Activated naive CD4-positive, alpha-beta T cell treated with anti-CD3 and anti-CD28 coated beads for 36 hours (primary cell): ENCODE measurements around the gene MCU. TPM values are rescaled to one million over a fixed set of nuclear protein-coding genes. Genes with fewer than 3 reads are reported as not detected.
"Not testable (repeated sequence)": the region's sequence is repeated elsewhere in the genome, so short reads cannot be mapped to it uniquely, and the experiment has no call there.

Experiments
- CTCF ChIA-PET: fragments of 350-600 bp; sonication (Branson Sonifier 250); formaldehyde crosslinking; loops from one replicate; lab custom pipeline; 2021; ENCODE audit warnings: antibody characterized with exemption; lab: Charles Lee
- DNase-seq: peaks from one replicate; pipeline ENCODE4 v3.0.0-alpha.2; 2020
- H3K27ac Mint-ChIP-seq: one replicate; pipeline ENCODE4 v1.8.0; 2021; ENCODE audit warnings: mild to moderate bottlenecking, mixed read lengths
- H3K27me3 Mint-ChIP-seq: one replicate; pipeline ENCODE4 v1.8.0; 2021; ENCODE audit warnings: low read depth, mixed read lengths
- H3K36me3 Mint-ChIP-seq: one replicate; pipeline ENCODE4 v1.8.0; 2021; ENCODE audit warnings: low read depth, mixed read lengths
- H3K4me1 Mint-ChIP-seq: one replicate; pipeline ENCODE4 v1.8.0; 2021; ENCODE audit warnings: low read depth, mixed read lengths
- H3K4me3 Mint-ChIP-seq: one replicate; pipeline ENCODE4 v1.8.0; 2021; ENCODE audit warnings: mild to moderate bottlenecking, moderate library complexity, mixed read lengths
- H3K9me3 Mint-ChIP-seq: one replicate; pipeline ENCODE4 v1.8.0; 2021; ENCODE audit warnings: mixed read lengths
- intact Hi-C: fragments of 100-400 bp; cut with micrococcal nuclease; formaldehyde crosslinking; loops from one replicate; pipeline ENCODE4 v1.15.1; 2023
- total RNA-seq, 2 experiments: library from RNA; stranded (reverse); gene quantifications; one replicate each; pipeline ENCODE4 v1.2.3, GENCODE V29; 2021

The MCU gene
- total RNA-seq, 2 experiments from 2014 or later, result 23.6 to 25.6 TPM

DNA sequence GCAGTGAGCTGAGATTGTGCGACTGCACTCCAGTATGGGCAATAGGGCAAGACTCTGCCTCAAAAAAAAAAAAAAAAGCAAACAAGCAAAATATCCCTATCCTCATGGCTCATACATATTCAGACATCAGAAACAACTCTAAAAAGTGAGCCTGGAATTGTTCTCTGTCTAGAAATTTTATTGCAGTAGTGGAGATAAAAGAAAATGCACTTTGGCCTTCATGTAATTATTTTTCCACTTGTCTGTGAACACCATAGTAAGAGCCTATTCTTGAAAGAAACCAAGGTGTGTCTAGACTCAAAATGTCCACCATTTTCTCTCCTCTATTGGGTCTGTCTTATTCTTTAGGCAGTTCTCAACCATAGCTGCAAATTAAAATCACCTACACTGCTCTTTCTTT is 30.5 kb upstream of the MCU start:
- Mint-ChIP-seq H3K4me3 (no peak overlapping the region), H3K9me3 (no peaks in the 10 kb centered on the region), H3K4me1 (no peaks in the 10 kb centered on the region), H3K36me3 (no peaks in the 10 kb centered on the region), H3K27me3 (no peaks in the 10 kb centered on the region), H3K27ac (no peak overlapping the region)
- DNase-seq, result no peak
- CTCF ChIA-PET, result no interaction called here
- intact Hi-C loops, result no loop called here

DNA sequence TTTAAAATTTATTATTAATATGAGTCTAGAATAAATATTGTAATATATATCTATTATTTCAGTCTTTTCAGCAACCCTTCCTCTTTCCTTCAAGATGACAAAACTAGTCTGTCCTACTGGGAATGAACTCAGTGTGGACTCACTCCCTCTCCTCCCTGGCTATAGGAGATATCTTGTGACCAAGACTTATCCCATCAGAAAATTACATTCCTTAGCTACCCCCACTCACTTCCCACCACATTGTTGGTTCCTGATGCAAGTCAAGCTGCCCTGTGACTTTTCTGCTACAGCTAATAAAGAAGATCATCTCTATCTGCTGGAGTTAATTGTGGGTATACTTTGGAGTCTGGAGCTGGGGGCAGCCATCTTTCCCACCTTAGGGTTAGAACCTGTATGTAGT is 28.0 kb upstream of the MCU start:
- H3K9me3 Mint-ChIP-seq, result no peaks in the 10 kb centered on the region
- no peaks in the 10 kb centered on the region for H3K4me1 Mint-ChIP-seq
- H3K4me3 Mint-ChIP-seq, result no peak overlapping the region
- H3K36me3 Mint-ChIP-seq, result no peaks in the 10 kb centered on the region
- no peak for DNase-seq
- intact Hi-C loops, result no loop called here
- CTCF ChIA-PET, result no interaction called here
- peaks cover 2% of the 10 kb centered on the region for H3K27me3 Mint-ChIP-seq
- no peak overlapping the region for H3K27ac Mint-ChIP-seq

DNA sequence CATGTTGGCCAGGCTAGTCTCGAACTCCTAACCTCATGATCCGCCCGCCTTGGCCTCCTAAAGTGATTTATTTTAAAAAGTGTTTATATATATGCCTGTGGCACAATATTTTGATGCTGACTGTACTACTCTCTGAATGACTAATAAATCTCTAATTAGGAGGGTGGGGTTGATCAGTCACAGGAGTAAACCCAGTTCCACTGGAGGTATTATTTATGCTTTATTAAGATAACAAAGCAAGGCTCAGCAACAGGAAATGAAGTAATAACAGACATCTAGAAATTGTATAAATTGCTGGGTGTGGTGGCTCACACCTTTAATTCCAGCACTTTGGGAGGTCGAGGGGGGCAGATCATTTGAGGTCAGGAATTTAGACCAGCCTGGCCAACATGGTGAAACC is 26.0 kb upstream of the MCU start:
- DNase-seq, result no peak
- Mint-ChIP-seq H3K27ac (no peak overlapping the region), H3K36me3 (no peaks in the 10 kb centered on the region), H3K9me3 (no peaks in the 10 kb centered on the region), H3K4me1 (no peaks in the 10 kb centered on the region), H3K4me3 (no peak overlapping the region), H3K27me3 (peaks cover 2% of the 10 kb centered on the region)
- intact Hi-C loops, result no loop called here
- CTCF ChIA-PET, result no interaction called here

DNA sequence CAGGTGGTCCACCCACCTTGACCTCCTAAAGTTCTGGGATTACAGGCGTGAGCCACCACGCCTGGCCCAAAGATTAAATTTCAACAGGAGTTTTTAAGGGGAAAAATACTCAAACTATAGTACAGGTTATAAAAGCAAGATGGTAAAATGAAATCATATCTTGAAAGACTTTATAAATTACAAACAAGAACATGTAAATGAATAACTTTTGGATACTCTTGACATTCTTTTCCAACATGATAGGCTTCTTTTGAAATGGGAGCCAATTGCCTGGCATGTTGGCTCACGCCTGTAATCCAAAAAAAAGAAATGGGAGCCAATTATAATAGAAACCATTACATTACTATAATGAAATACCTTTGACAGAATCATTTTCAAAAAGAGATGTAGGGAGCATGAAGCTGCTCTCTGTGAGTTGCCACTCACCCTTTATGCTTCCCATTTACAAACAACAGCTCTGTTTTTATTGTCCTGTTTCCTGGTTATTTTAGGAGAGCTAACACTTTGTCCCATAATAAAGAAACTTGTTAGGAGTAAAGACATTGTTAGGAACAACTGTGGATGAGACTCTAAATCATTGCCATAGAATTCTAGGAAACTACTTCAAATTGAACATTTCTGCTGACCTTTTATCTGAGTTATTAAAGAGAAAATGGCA is 24.6 kb upstream of the MCU start:
- CTCF ChIA-PET, result interaction anchor here (0.6 to 0.7 kb wide), 2 partner anchors 96 to 966 kb away, joined by 3 to 5 read pairs; no protein-coding TSS in a partner anchor
- H3K4me3 Mint-ChIP-seq, result no peak overlapping the region
- no peaks in the 10 kb centered on the region for H3K36me3 Mint-ChIP-seq
- no peaks in the 10 kb centered on the region for H3K4me1 Mint-ChIP-seq
- intact Hi-C loops, result no loop called here
- no peak for DNase-seq
- no peak overlapping the region for H3K27ac Mint-ChIP-seq
- H3K27me3 Mint-ChIP-seq, result peaks cover 2% of the 10 kb centered on the region
- no peaks in the 10 kb centered on the region for H3K9me3 Mint-ChIP-seq

DNA sequence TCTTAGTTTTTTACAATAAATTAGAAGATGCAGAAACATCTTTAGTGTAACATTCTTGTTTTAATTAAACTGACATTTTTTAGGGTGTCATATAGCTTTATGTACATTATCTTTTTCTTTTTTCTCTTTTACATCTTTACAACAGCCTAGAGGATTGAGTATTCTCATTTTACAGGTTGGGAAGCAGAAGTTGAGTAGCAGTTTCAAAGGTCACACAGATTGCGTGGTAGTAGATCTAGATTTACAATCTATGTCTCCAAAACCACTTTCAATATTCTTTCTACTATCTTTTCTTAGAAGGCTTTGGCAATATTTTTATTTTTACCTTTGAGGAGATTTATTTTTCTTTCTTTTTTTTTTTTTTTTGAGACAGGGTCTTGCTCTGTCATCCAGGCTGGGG is 18.7 kb upstream of the MCU start:
- intact Hi-C loops, result no loop called here
- Mint-ChIP-seq H3K9me3 (no peaks in the 10 kb centered on the region), H3K36me3 (no peaks in the 10 kb centered on the region), H3K27me3 (no peaks in the 10 kb centered on the region), H3K27ac (no peak overlapping the region), H3K4me1 (peaks cover 4% of the 10 kb centered on the region), H3K4me3 (no peak overlapping the region)
- CTCF ChIA-PET, result no interaction called here
- DNase-seq, result no peak

DNA sequence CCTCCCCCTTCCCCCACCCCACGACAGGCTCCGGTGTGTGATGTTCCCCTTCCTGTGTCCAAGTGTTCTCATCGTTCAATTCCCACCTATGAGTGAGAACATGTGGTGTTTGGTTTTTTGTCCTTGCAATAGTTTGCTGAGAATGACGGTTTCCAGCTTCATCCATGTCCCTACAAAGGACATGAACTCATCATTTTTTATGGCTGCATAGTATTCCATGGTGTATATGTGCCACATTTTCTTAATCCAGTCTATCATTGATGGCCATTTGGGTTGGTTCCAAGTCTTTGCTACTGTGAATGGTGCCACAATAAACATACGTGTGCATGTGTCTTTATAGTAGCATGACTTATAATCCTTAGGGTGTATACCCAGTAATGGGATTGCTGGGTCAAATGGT is 17.8 kb upstream of the MCU start:
- H3K36me3 Mint-ChIP-seq, CTCF ChIA-PET, H3K4me1 Mint-ChIP-seq, intact Hi-C loops, DNase-seq, H3K27ac Mint-ChIP-seq, H3K9me3 Mint-ChIP-seq, H3K27me3 Mint-ChIP-seq, H3K4me3 Mint-ChIP-seq: not testable (repeated sequence)

DNA sequence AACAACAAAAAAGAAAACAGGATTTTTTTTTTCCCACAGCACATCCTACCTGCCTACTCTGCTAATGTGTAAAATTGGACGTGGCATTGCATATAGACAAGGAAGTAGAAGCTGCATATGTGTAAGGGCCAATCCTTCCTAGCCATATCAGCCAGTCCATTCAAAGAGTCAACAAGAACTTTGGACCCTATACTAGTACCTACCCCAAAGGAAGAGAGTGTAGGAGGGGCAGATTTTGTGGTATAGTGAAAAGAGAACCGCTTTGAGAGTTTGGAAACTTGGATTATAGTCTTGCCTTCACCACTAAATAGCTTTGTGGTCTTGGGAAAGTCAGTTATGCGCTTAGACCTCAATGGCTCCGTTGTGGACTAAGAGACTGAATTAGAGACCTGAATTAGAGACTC is 12.1 kb upstream of the MCU start:
- no peaks in the 10 kb centered on the region for H3K9me3 Mint-ChIP-seq
- H3K4me3 Mint-ChIP-seq, result no peak overlapping the region
- DNase-seq, result no peak
- no peaks in the 10 kb centered on the region for H3K36me3 Mint-ChIP-seq
- no peaks in the 10 kb centered on the region for H3K27me3 Mint-ChIP-seq
- peaks cover 4% of the 10 kb centered on the region for H3K4me1 Mint-ChIP-seq
- no peak overlapping the region for H3K27ac Mint-ChIP-seq
- CTCF ChIA-PET, result interaction anchor here (0.7 kb wide), 1 partner anchor 156 kb away, joined by 9 read pairs; no protein-coding TSS in a partner anchor
- intact Hi-C loops, result no loop called here

DNA sequence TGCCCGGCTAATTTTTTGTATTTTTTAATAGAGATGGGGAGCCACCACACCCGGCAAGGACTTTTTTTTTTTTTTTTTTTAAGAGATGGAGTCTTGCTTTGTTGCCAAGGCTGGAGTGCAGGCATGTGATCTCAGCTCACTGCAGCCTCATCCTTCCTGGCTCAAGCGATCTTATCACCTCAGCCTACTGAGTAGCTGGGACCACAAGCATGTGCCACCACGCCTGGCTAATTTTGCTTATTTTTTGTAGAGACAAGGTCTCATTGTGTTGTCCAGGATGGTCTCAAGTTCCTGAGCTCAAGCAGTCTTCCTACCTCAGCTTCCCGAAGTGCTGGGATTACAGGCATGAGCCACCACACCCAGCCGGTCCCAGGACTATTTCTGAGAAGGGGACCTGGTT is 9.3 kb upstream of the MCU start:
- no peak overlapping the region for H3K4me3 Mint-ChIP-seq

DNA sequence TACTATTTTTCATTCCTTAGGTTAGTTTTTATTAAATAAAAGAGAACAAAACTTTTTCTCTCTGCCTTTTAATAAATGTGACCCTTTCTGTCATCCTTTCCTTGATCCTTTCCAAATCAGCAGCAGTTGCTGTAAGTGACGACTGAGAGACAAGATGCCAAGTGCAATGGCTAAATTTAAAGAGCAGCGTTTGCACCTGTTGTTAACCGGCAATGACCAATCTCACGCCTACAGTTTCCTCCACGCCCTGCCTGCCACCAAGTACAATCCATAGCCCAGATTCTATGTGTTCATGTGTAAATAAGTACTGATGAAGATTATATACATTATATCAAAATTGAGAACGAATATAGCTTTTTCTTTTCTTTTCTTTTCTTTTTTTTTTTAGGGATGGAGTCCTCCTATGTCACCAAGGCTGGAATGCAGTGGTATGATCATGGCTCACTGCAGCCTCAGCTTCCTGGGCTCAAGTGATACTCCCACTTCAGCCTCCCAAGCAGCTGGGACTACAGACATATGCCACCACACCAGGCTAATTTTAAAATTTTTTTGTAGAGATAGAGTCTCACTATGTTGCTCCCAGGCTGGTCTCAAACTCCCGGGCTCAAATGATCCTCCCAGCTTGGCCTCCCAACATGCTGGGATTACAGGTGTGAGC is 6.5 kb upstream of the MCU start:
- H3K27ac Mint-ChIP-seq, result no peak overlapping the region
- CTCF ChIA-PET, result interaction anchor here (1.1 to 1.6 kb wide), 2 partner anchors 10 to 13 kb away, joined by 3 read pairs; no protein-coding TSS in a partner anchor
- no peaks in the 10 kb centered on the region for H3K36me3 Mint-ChIP-seq
- H3K27me3 Mint-ChIP-seq, result no peaks in the 10 kb centered on the region
- peaks cover 4% of the 10 kb centered on the region for H3K4me1 Mint-ChIP-seq
- H3K9me3 Mint-ChIP-seq, result no peaks in the 10 kb centered on the region
- intact Hi-C loops, result no loop called here
- DNase-seq, result no peak
- H3K4me3 Mint-ChIP-seq, result no peak overlapping the region

More for the DNA sequence above, 9.3 kb upstream of the MCU start:
- no peaks in the 10 kb centered on the region for H3K9me3 Mint-ChIP-seq
- H3K27ac Mint-ChIP-seq, result no peak overlapping the region
- CTCF ChIA-PET, result interaction anchor here (0.7 kb wide), 1 partner anchor 188 kb away, joined by 3 read pairs; no protein-coding TSS in a partner anchor
- no peaks in the 10 kb centered on the region for H3K36me3 Mint-ChIP-seq
- H3K4me1 Mint-ChIP-seq, result no peaks in the 10 kb centered on the region
- no peaks in the 10 kb centered on the region for H3K27me3 Mint-ChIP-seq
- intact Hi-C loops, result no loop called here
- DNase-seq, result no peak

DNA sequence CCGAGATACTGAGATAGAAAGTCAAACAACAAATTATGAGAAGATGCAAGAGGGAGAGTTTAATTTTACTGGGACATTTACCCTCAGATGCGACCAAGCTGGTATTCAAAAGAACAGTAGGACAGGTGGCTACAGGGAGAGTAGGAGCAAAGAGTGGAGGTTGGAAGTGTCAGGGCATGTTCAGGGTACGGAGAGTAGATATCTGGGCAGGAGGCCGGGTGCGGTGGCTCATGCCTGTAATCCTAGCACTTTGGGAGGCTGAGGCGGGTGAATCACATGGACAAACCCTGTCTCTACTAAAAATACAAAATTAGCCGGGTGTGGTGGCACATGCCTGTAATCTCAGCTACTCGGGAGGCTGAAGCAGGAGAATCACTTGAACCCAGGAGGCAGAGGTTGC is 5.5 kb upstream of the MCU start:
- H3K9me3 Mint-ChIP-seq, H3K4me1 Mint-ChIP-seq, H3K36me3 Mint-ChIP-seq, H3K27me3 Mint-ChIP-seq, H3K27ac Mint-ChIP-seq, DNase-seq, intact Hi-C loops, H3K4me3 Mint-ChIP-seq: not testable (repeated sequence)
- CTCF ChIA-PET, result interaction anchor here (0.9 kb wide), 1 partner anchor 126 kb away, joined by 4 read pairs; no protein-coding TSS in a partner anchor

DNA sequence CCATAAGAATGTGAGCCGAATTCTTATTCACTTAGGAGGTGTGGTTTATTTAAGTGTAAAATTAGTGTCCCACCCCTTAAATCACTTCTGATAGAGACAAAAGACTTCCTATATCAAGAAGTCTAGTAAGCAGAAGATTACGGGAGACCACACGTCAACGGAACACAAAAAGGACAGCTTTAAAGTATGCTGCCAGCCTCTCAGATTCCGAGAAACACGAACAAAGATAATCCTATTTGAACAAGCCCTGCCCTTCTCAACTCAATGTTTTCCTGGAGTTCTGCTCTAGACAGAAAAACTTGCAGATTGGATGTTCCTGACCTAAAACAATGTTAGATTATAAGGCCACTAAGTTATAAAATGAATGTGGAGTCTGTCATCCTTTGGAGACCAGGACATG is 4.9 kb upstream of the MCU start:
- no peaks in the 10 kb centered on the region for H3K36me3 Mint-ChIP-seq
- CTCF ChIA-PET, result no interaction called here
- H3K4me3 Mint-ChIP-seq, result no peak overlapping the region
- peaks cover 9% of the 10 kb centered on the region for H3K4me1 Mint-ChIP-seq
- no peaks in the 10 kb centered on the region for H3K27me3 Mint-ChIP-seq
- intact Hi-C loops, result no loop called here
- no peaks in the 10 kb centered on the region for H3K9me3 Mint-ChIP-seq
- no peak overlapping the region for H3K27ac Mint-ChIP-seq
- DNase-seq, result no peak

DNA sequence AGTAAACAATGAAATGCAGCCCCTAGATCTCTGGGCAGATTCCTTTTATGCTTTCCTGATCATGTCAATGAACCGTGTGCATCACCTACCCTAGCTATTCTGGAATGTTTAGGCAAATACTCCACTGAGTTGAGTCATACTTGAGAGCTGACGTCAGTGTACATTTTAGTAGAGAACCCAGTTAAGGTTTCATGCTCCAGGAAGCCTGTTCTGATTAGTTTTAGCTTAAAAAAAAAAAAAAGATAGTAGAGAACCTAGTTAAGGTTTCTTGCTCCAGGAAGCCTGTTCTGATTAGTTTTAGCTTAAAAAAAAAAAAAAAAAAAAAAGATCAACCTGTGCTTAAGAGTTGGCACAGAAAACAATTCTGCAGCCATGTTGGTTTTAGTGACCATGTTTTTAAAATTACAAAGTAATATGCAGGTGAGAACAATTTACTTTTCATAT is 3.7 kb upstream of the MCU start:
- no peak overlapping the region for H3K27ac Mint-ChIP-seq
- no peak for DNase-seq
- CTCF ChIA-PET, result interaction anchor here (0.7 kb wide), 1 partner anchor 188 kb away, joined by 5 read pairs; no protein-coding TSS in a partner anchor

DNA sequence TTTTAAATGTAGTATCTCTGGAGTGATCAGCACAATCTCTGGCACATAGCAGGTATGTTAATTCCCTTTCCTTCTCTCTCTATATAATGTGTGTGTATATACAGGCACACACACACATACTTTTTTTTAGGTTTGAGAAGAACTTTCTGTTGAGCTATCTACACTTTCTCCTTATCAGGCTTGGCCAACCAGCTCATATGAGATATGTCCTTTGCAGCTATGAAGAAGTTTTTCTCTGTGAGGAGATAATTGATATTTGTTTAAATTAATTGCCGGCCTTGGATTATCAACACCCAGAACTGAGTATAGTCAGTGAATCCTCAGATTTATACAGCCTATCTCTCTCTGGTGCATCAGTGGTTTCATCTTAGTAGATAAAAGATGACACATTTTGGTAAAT is 2.3 kb upstream of the MCU start:
- H3K4me3 Mint-ChIP-seq, result no peak overlapping the region
- CTCF ChIA-PET, result no interaction called here
- H3K9me3 Mint-ChIP-seq, result no peaks in the 10 kb centered on the region
- H3K27me3 Mint-ChIP-seq, result no peaks in the 10 kb centered on the region
- H3K36me3 Mint-ChIP-seq, result no peaks in the 10 kb centered on the region
- DNase-seq, result no peak
- intact Hi-C loops, result loop anchor here (10.0 kb wide), 1 partner anchor 475 kb away; the partner anchor contains the start of genes ECD and FAM149B1
- H3K4me1 Mint-ChIP-seq, result peaks cover 25% of the 10 kb centered on the region
- H3K27ac Mint-ChIP-seq, result no peak overlapping the region

More for the DNA sequence above, 3.7 kb upstream of the MCU start:
- no peak overlapping the region for H3K4me3 Mint-ChIP-seq
- H3K27me3 Mint-ChIP-seq, result no peaks in the 10 kb centered on the region
- no peaks in the 10 kb centered on the region for H3K9me3 Mint-ChIP-seq
- no peaks in the 10 kb centered on the region for H3K36me3 Mint-ChIP-seq
- intact Hi-C loops, result no loop called here
- H3K4me1 Mint-ChIP-seq, result peaks cover 14% of the 10 kb centered on the region
